Measurements from ENCODE around the gene STARD8.
A peak's percentile ranks its signal among the peaks of the same experiment; 100 is the strongest.
"Not testable (repeated sequence)": the region's sequence is repeated elsewhere in the genome, so short reads cannot be mapped to it uniquely, and the experiment has no call there.

STARD8 gene

DNA sequence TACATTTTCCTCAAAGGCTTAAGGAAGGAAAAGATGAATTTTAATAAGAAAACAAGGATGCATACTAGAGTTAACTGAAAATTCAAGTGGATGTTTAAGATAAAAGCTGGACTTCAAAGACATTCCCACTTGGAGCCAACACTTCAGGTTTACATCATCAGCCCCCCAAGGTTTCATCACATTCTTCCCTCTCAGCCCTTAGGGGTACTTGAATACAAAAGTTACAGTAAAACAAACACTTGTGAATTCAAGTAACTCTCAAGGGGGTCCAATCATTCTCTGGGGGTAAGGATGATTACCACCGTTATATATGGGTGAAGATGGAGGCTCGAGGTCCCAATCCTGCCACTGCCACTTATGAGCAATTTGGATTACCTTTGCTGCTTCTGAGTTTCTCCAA is 36.1 kb downstream of the STARD8 start:
- TF ChIP-seq SUZ12 (IDR thresholded peaks at IDR 0.05; ENCODE audit: extremely low read depth, insufficient read depth, insufficient read length) (no peak), ZNF274 (IDR thresholded peaks at IDR 0.05; ENCODE audit: low read depth, low read length) (no peak), YY1 (IDR thresholded peaks at IDR 0.05; ENCODE audit: insufficient read depth, insufficient read length) (no peak)
- Histone ChIP-seq H3K36me3 (ENCODE audit: insufficient read depth, insufficient read length, low read length) (no peaks in the 10 kb centered on the region), H3K4me3 (ENCODE audit: insufficient read length, low read depth) (no peak overlapping the region), H3K9ac (ENCODE audit: insufficient read length, low read depth) (no peak overlapping the region), H3K9me3 (ENCODE audit: insufficient read depth, low read length) (no peaks in the 10 kb centered on the region), H3K27me3 (ENCODE audit: insufficient read depth, insufficient read length) (no peaks in the 10 kb centered on the region), H3K4me1 (ENCODE audit: insufficient read depth, insufficient read length) (peaks cover 4% of the 10 kb centered on the region)
- no peak for DNase-seq (ENCODE audit: low read depth, low spot score)

DNA sequence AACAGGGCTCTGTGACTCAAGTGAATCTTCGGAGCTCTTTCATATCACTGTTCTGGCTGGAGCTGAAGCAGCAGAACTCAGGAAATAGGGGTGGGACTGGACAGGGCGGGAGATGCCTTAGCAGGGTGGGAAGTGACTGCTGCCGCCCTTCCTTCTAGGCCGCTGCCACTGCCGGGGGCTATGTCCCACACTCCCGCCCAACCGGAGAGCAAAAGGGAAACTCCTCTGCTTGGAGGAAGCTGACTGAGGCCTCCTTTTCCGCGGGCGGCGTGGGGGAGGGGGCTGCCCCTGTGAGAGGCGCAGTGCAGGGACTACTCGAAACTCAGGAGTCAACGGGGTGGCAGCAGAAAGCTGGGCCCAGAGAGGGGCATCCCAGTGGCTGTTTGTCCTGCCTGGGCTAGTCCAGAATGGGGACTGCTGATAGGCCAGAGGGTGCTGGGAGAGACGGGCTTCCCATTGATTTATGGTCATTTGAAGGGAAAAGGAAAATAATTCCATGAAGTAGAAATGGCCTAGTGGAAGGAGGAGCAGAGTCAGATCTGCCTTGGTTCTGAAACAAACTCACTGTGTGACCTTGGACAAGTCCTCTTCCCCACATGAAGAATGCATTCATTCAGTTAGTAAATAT is 36.9 kb downstream of the STARD8 start:
- no peaks in the 10 kb centered on the region for H3K9me3 ChIP-seq (ENCODE audit: insufficient read depth, low read length)
- no peaks in the 10 kb centered on the region for H3K36me3 ChIP-seq (ENCODE audit: insufficient read depth, insufficient read length, low read length)
- no peaks in the 10 kb centered on the region for H3K27me3 ChIP-seq (ENCODE audit: insufficient read depth, insufficient read length)
- TF ChIP-seq SUZ12 (IDR thresholded peaks at IDR 0.05; ENCODE audit: extremely low read depth, insufficient read depth, insufficient read length) (no peak), YY1 (IDR thresholded peaks at IDR 0.05; ENCODE audit: insufficient read depth, insufficient read length) (no peak), ZNF274 (IDR thresholded peaks at IDR 0.05; ENCODE audit: low read depth, low read length) (no peak)
- H3K4me3 ChIP-seq (ENCODE audit: insufficient read length, low read depth), result no peak overlapping the region
- no peak overlapping the region for H3K9ac ChIP-seq (ENCODE audit: insufficient read length, low read depth)
- DNase-seq (ENCODE audit: low read depth, low spot score), result no peak
- peaks cover 4% of the 10 kb centered on the region for H3K4me1 ChIP-seq (ENCODE audit: insufficient read depth, insufficient read length)

DNA sequence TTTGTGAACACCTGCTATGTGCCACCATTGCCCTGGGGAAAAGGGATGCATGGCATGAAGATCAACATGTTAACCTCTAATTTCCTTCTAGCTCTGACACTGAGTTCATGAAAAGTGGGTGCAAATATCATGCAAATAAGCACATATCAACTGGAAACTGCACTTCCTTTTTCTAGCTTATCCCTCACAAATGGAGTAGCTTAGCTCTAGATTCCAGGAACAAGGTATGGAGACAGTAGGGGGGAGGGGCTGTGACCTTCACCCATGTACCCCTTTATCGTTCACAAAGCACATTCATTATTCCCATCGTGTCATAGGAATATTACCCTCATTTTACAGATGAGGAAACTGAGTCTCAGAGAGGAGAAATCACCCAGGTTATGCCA is 37.4 kb downstream of the STARD8 start:
- H3K27me3 ChIP-seq (ENCODE audit: insufficient read depth, insufficient read length), result no peaks in the 10 kb centered on the region
- peaks cover 4% of the 10 kb centered on the region for H3K4me1 ChIP-seq (ENCODE audit: insufficient read depth, insufficient read length)
- H3K36me3 ChIP-seq (ENCODE audit: insufficient read depth, insufficient read length, low read length), result no peaks in the 10 kb centered on the region
- no peak for TF ChIP-seq SUZ12 (IDR thresholded peaks at IDR 0.05; ENCODE audit: extremely low read depth, insufficient read depth, insufficient read length)
- no peak for TF ChIP-seq ZNF274 (IDR thresholded peaks at IDR 0.05; ENCODE audit: low read depth, low read length)
- TF ChIP-seq YY1 (IDR thresholded peaks at IDR 0.05; ENCODE audit: insufficient read depth, insufficient read length), result no peak
- no peak for DNase-seq (ENCODE audit: low read depth, low spot score)
- no peak overlapping the region for H3K4me3 ChIP-seq (ENCODE audit: insufficient read length, low read depth)
- H3K9me3 ChIP-seq (ENCODE audit: insufficient read depth, low read length), result no peaks in the 10 kb centered on the region
- H3K9ac ChIP-seq (ENCODE audit: insufficient read length, low read depth), result no peak overlapping the region

DNA sequence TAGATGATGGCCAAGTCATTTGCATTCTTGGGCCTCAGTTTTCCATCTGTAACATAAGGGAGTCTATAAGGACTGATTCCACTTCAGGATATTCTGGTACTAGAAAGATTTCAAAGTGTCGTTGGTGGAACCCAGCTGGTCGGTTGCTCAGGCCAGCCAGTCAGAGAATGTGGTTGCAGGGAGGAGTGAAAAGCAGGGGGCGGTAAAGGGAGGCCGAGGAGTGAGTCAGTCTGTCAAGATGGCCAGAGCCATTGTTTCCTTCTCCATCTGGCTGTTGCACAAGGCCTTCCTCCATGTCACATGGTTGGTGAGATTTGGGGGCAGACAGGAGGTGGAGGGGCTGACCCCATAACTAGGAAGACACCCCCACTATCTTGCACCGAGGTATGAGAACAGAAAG is 38.2 kb downstream of the STARD8 start:
- no peaks in the 10 kb centered on the region for H3K9me3 ChIP-seq (ENCODE audit: insufficient read depth, low read length)
- H3K36me3 ChIP-seq (ENCODE audit: insufficient read depth, insufficient read length, low read length), result no peaks in the 10 kb centered on the region
- DNase-seq (ENCODE audit: low read depth, low spot score), result no peak
- H3K4me1 ChIP-seq (ENCODE audit: insufficient read depth, insufficient read length), result peaks cover 2% of the 10 kb centered on the region
- TF ChIP-seq ZNF274 (IDR thresholded peaks at IDR 0.05; ENCODE audit: low read depth, low read length), result no peak
- TF ChIP-seq YY1 (IDR thresholded peaks at IDR 0.05; ENCODE audit: insufficient read depth, insufficient read length), result peak; percentile 47
- H3K4me3 ChIP-seq (ENCODE audit: insufficient read length, low read depth), result peak overlapping the region; percentile 59
- no peak overlapping the region for H3K9ac ChIP-seq (ENCODE audit: insufficient read length, low read depth)
- H3K27me3 ChIP-seq (ENCODE audit: insufficient read depth, insufficient read length), result no peaks in the 10 kb centered on the region

DNA sequence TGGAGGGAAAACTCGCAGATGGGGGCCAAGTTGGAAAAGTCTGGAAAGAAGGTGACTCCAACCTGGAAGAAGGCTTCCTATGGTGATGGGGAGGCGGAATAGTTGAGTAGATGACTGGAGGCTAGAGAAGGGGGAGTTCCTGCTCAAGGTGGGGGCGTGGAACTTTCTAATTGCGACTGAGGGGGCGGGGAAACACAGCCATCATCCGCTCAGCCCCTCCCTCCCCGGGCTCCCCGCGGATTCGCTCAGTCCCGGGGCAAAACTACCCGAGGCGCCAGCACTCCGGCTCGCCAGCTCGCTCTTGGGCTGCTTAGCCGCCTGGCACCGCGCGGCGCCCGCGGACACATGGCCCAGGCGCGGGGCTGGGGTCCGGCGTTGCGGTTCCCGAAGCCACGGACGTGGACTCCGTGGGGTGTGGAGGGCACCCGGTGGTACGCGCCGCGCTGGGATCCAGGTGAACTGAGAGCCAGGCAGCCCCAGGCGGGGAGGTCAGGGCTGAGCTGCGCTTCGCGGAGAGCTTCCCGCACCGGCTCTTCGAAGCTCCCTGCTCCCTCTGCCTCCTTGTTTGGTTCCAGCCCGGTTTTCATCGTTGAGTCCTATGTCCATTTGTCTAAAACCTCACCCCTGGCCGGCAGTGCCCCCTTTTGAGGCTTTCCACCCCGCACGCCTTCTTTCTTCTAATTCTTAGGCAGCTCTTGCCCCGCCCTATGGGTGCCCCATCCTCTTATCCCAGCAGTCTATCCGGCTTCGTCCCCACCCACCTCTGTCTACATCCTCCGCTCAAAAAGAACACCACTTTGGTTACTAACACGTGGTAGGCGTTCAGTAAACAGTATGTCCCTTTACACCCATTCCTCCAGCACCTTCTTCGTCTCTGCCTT is 38.9 kb downstream of the STARD8 start:
- Histone ChIP-seq H3K4me3 (ENCODE audit: insufficient read length, low read depth) (peak overlapping the region; percentile 59), H3K27me3 (ENCODE audit: insufficient read depth, insufficient read length) (no peaks in the 10 kb centered on the region), H3K9ac (ENCODE audit: insufficient read length, low read depth) (peak overlapping the region; percentile 74), H3K36me3 (ENCODE audit: insufficient read depth, insufficient read length, low read length) (no peaks in the 10 kb centered on the region), H3K4me1 (ENCODE audit: insufficient read depth, insufficient read length) (peaks cover 2% of the 10 kb centered on the region), H3K9me3 (ENCODE audit: insufficient read depth, low read length) (no peaks in the 10 kb centered on the region)
- DNase-seq (ENCODE audit: low read depth, low spot score), result no peak
- TF ChIP-seq ZNF274 (IDR thresholded peaks at IDR 0.05; ENCODE audit: low read depth, low read length), result no peak
- no peak for TF ChIP-seq SUZ12 (IDR thresholded peaks at IDR 0.05; ENCODE audit: extremely low read depth, insufficient read depth, insufficient read length)
- TF ChIP-seq YY1 (IDR thresholded peaks at IDR 0.05; ENCODE audit: insufficient read depth, insufficient read length), result no peak

DNA sequence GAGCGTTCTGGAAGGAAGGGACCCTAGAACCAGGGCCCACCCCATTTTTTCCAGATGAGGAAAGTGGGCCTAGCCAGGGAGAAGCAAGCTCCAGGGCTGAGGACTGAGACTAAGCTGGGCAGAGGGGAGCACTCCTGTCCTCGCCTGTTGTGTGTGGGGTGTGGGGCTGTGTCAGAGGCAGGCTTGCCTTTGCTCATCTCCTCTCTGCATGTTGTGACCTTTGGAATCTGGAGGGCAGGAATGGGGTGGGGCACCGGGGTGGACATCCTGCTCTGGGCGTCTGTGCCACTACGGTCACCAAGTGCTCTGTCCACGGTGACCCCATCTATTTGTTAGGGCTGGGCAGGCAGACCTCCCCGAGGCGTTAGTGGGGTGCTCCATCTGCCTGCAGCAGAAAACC is 41.5 kb downstream of the STARD8 start:
- H3K4me1 ChIP-seq (ENCODE audit: insufficient read depth, insufficient read length); H3K27me3 ChIP-seq (ENCODE audit: insufficient read depth, insufficient read length); H3K9ac ChIP-seq (ENCODE audit: insufficient read length, low read depth); H3K4me3 ChIP-seq (ENCODE audit: insufficient read length, low read depth); H3K9me3 ChIP-seq (ENCODE audit: insufficient read depth, low read length); DNase-seq (ENCODE audit: low read depth, low spot score); H3K36me3 ChIP-seq (ENCODE audit: insufficient read depth, insufficient read length, low read length): not testable (repeated sequence)

DNA sequence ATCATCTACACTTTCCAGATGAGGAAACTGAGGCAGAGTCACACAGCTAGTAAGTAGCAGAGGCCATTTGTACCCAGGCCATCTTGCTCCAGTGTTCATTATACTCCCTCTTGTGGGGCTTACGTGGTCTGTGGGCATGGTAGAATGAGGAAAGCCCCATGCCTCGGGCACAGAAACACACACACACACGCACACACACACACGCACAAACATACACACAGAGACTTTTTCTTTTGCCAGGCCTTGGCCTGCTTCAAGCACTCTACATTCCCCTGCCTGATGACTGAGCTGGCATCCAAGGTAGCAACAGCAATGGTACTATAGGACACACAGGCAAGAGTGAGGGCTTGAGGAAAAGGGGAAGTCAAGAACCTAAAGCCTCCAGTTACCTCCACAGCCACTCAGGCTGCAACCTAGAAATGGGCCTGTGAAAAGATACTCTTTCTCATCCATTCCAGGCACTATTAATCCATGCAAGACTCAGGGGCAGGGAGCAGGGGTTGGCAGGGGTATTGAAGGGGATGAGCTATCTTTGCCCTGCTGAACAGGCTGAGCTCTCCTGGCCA is 43.6 kb downstream of the STARD8 start:
- no peak overlapping the region for H3K9ac ChIP-seq (ENCODE audit: insufficient read length, low read depth)
- no peaks in the 10 kb centered on the region for H3K36me3 ChIP-seq (ENCODE audit: insufficient read depth, insufficient read length, low read length)
- no peak for DNase-seq (ENCODE audit: low read depth, low spot score)
- no peak overlapping the region for H3K4me3 ChIP-seq (ENCODE audit: insufficient read length, low read depth)
- peaks cover 18% of the 10 kb centered on the region for H3K4me1 ChIP-seq (ENCODE audit: insufficient read depth, insufficient read length)
- no peak for TF ChIP-seq ZNF274 (IDR thresholded peaks at IDR 0.05; ENCODE audit: low read depth, low read length)
- no peak for TF ChIP-seq SUZ12 (IDR thresholded peaks at IDR 0.05; ENCODE audit: extremely low read depth, insufficient read depth, insufficient read length)
- no peak for TF ChIP-seq YY1 (IDR thresholded peaks at IDR 0.05; ENCODE audit: insufficient read depth, insufficient read length)
- H3K9me3 ChIP-seq (ENCODE audit: insufficient read depth, low read length), result no peaks in the 10 kb centered on the region
- H3K27me3 ChIP-seq (ENCODE audit: insufficient read depth, insufficient read length), result no peaks in the 10 kb centered on the region

Measured in NT2/D1 (cell line).